ENCODE data around the gene PSORS1C2.

GRCh38 chr6:31158140-31158862, 19.4 kb upstream of the PSORS1C2 start, which contains the start of gene TCF19:
- TF ChIP-seq CTCF (IDR thresholded peaks at IDR 0.05) (no peak), POLR2A (IDR thresholded peaks at IDR 0.05) (no peak)

Data from testis (tissue), 2 donors.